Measurements from ENCODE around the gene SPINK4. TPM values are rescaled to one million over a fixed set of nuclear protein-coding genes. Genes with fewer than 3 reads are reported as not detected.

The SPINK4 gene
- total RNA-seq, 2 donors from 2014 or later, result not detected

GRCh38 chr9:33265211-33265865 is 25.4 kb downstream of the SPINK4 start:
- TF ChIP-seq, protein P1, sequence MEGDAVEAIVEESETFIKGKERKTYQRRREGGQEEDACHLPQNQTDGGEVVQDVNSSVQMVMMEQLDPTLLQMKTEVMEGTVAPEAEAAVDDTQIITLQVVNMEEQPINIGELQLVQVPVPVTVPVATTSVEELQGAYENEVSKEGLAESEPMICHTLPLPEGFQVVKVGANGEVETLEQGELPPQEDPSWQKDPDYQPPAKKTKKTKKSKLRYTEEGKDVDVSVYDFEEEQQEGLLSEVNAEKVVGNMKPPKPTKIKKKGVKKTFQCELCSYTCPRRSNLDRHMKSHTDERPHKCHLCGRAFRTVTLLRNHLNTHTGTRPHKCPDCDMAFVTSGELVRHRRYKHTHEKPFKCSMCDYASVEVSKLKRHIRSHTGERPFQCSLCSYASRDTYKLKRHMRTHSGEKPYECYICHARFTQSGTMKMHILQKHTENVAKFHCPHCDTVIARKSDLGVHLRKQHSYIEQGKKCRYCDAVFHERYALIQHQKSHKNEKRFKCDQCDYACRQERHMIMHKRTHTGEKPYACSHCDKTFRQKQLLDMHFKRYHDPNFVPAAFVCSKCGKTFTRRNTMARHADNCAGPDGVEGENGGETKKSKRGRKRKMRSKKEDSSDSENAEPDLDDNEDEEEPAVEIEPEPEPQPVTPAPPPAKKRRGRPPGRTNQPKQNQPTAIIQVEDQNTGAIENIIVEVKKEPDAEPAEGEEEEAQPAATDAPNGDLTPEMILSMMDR (IDR thresholded peaks at IDR 0.05), result no peak
- no peaks in the 10 kb centered on the region for H3K27me3 ChIP-seq

DNA sequence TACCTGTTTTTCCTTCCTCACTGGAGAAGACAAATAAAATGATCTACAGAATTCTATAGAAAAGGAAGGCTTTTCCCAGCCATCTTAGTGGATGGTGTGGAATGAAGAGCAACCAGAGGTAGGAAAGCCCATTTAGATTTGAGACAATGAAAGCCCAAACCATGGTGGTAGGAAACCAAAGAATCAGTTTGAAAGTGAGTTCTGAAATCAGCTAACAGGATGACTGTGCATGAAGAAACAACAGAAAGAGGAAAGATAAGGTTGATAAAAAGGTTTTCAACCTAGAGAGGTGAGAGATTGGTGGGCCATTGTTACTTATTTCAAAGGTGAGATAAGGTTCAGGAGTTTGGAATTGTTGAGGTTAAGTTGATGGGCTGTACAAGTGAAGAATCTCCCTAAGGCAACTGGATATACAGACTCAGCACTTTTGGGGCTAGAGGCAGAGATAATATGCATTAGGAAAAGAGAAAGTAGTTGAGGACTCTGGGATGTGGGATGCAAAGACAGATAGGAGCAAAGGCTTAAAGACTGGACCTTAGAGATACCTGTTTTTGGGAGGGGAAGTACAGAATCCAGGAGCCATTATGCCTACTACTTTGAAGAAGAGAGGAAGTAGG is 27.3 kb downstream of the SPINK4 start:
- H3K9me3 ChIP-seq, result no peaks in the 10 kb centered on the region
- no peak overlapping the region for H3K27ac ChIP-seq
- H3K27me3 ChIP-seq, result no peaks in the 10 kb centered on the region
- H3K36me3 ChIP-seq, result peaks cover 56% of the 10 kb centered on the region
- no peak overlapping the region for H3K4me3 ChIP-seq
- peaks cover 0 to 25% of the 10 kb centered on the region in 2 donors for H3K4me1 ChIP-seq
- TF ChIP-seq, protein P1 (IDR thresholded peaks at IDR 0.05), result no peak
- DNase-seq (ENCODE audit: low spot score), result no peak

More at GRCh38 chr9:33265211-33265865, 25.4 kb downstream of the SPINK4 start:
- Histone ChIP-seq H3K27ac (peak overlapping the region; percentile 96 to 97), H3K4me1 (peaks cover 0 to 25% of the 10 kb centered on the region in 2 donors), H3K9me3 (no peaks in the 10 kb centered on the region), H3K36me3 (peaks cover 56% of the 10 kb centered on the region), H3K4me3 (peak overlapping the region; percentile 69 to 98)
- DNase-seq (ENCODE audit: low spot score), result no peak

DNA sequence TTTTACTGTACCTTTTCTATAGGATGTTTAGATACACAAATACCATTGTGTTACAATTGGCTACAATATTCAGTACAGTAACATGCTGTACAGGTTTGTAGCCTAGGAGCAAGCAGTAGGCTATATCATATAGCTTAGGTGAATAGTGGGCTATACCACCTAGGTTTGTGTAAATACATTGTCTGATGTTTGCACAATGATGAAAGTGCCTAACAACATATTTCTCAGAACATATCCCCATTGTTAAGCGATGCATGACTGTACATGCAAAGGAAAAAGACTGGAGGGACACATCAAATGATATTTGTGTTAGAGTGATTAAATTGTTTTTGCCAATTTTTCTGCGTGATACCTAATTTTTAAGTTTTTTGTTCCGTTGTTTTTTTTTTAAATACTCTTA is 30.2 kb downstream of the SPINK4 start:
- H3K9me3 ChIP-seq, result no peaks in the 10 kb centered on the region
- peaks cover 79% of the 10 kb centered on the region for H3K36me3 ChIP-seq
- H3K4me1 ChIP-seq, result peaks cover 0 to 16% of the 10 kb centered on the region in 2 donors
- H3K4me3 ChIP-seq, result no peak overlapping the region
- TF ChIP-seq, protein P1 (IDR thresholded peaks at IDR 0.05), result no peak
- no peaks in the 10 kb centered on the region for H3K27me3 ChIP-seq
- no peak for DNase-seq (ENCODE audit: low spot score)
- H3K27ac ChIP-seq, result no peak overlapping the region

GRCh38 chr9:33272061-33272460 is 32.1 kb downstream of the SPINK4 start:
- no peak overlapping the region for H3K27ac ChIP-seq
- H3K4me1 ChIP-seq, result no peaks in the 10 kb centered on the region
- H3K9me3 ChIP-seq, result no peaks in the 10 kb centered on the region
- TF ChIP-seq, protein P1 (IDR thresholded peaks at IDR 0.05), result no peak
- H3K4me3 ChIP-seq, result no peak overlapping the region
- no peak for DNase-seq (ENCODE audit: low spot score)
- H3K36me3 ChIP-seq, result peaks cover 95% of the 10 kb centered on the region
- H3K27me3 ChIP-seq, result no peaks in the 10 kb centered on the region

DNA sequence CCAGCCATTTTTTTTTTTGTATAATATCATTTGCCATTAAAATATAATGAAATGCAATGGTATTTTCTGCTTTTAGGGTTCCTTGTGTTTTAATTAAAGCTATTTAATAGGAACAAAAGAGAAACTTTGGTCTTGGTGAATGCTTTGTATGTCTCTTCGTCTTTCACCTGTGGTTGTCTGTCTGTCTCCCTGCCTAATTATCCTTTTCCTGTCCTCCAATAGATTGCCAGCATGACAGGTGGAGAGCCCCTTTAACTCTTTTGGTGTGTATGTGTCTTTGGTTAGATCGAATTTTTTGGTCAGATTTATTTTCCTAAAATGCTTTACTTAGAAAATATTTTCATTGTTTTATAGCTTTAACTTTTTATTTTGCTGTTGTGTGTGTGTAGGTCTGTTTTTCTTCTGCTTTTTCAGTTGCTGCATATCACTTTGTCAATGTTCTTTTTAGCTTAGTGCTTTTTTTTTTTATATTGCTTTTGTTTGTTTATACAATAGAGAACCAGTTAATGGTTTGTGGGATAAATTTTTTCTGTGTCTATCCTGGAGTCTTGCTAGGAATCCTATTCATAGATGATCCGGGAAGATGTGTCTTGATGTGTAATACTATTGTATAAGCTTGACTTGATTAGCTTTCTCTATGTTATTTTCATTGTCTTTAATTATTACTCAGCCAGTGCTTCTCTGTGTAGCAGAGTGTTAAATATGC is 33.5 kb downstream of the SPINK4 start:
- Histone ChIP-seq H3K9me3 (no peaks in the 10 kb centered on the region), H3K4me1 (no peaks in the 10 kb centered on the region), H3K27ac (no peak overlapping the region), H3K4me3 (no peak overlapping the region), H3K27me3 (no peaks in the 10 kb centered on the region), H3K36me3 (peaks cover 95% of the 10 kb centered on the region)
- DNase-seq (ENCODE audit: low spot score), result no peak
- TF ChIP-seq, protein P1 (IDR thresholded peaks at IDR 0.05), result no peak
